ENCODE data around the gene ACOXL. TPM values are rescaled to one million over a fixed set of nuclear protein-coding genes. Genes with fewer than 3 reads are reported as not detected.

Gene ACOXL
- total RNA-seq, 2 donors from 2014 or later = 11.7 to 12.3 TPM

GRCh38 chr2:111053266-111053665 is 320.9 kb downstream of the ACOXL start:
- Mint-ChIP-seq H3K36me3 (ENCODE audit: low read depth) (no peaks in the 10 kb centered on the region), H3K27ac (no peak overlapping the region), H3K9me3 (no peaks in the 10 kb centered on the region), H3K27me3 (ENCODE audit: insufficient read depth) (no peaks in the 10 kb centered on the region), H3K4me3 (no peak overlapping the region), H3K4me1 (no peaks in the 10 kb centered on the region)
- no peaks in the 10 kb centered on the region for H3K9me3 ChIP-seq (ENCODE audit: control insufficient read depth, low read length)
- no peaks in the 10 kb centered on the region for H3K36me3 ChIP-seq (ENCODE audit: control insufficient read depth, insufficient read depth, low read length)
- TF ChIP-seq, protein P1, sequence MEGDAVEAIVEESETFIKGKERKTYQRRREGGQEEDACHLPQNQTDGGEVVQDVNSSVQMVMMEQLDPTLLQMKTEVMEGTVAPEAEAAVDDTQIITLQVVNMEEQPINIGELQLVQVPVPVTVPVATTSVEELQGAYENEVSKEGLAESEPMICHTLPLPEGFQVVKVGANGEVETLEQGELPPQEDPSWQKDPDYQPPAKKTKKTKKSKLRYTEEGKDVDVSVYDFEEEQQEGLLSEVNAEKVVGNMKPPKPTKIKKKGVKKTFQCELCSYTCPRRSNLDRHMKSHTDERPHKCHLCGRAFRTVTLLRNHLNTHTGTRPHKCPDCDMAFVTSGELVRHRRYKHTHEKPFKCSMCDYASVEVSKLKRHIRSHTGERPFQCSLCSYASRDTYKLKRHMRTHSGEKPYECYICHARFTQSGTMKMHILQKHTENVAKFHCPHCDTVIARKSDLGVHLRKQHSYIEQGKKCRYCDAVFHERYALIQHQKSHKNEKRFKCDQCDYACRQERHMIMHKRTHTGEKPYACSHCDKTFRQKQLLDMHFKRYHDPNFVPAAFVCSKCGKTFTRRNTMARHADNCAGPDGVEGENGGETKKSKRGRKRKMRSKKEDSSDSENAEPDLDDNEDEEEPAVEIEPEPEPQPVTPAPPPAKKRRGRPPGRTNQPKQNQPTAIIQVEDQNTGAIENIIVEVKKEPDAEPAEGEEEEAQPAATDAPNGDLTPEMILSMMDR (conservative IDR thresholded peaks at IDR 0.05) = no peak
- no peaks in the 10 kb centered on the region for H3K27me3 ChIP-seq (ENCODE audit: control insufficient read depth, insufficient read depth, low read length, poor library complexity, severe bottlenecking)
- DNase-seq = no peak
- no peak overlapping the region for H3K4me3 ChIP-seq (ENCODE audit: low read length)
- 94% methylated on average over 1 of the region's 1 CpG; no CpG with 5 or more reads in 1 of the 2 experiments for WGBS, 2 experiments (ENCODE audit: insufficient coverage in 1 of 2, insufficient read length in 1 of 2)
- no peak overlapping the region for H3K27ac ChIP-seq (ENCODE audit: low read depth, low read length)
- H3K9ac ChIP-seq (ENCODE audit: extremely low read depth, low read length, poor library complexity, severe bottlenecking) = no peak overlapping the region
- H3K4me1 ChIP-seq (ENCODE audit: control insufficient read depth, insufficient read depth, low read length) = no peaks in the 10 kb centered on the region

DNA sequence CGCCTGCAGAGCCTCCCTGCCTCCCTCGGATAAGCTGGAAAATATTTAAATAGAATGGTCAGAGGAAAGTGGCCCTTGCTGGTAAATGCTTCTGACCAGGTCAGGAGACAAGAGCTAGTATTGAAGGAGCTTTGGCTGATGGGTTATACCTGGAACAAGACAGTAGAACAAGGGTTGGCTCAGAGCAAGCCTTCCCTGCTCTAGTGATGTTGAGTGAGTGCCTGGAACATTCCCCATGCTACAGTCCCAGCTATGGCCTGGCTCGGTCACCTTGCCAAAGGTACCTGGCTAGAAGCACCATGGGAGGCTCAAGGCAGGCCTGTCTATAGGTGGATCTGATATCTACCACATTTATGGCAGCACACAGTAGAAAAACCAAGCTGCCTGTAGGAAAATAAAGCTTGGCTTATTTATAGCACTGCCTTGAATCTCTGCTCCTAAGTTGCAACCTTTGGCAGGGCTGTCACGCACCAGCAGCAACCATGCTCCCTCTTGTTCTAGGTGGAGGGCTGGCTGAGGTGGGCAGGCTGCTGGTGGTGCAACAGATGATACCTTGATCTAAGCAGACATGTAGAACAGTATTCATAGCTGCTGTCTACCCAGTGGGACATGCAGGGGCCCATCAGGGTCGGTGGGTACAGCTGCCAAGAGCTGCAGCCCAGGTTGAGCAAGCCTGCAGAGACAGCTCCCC is 321.6 kb downstream of the ACOXL start:
- H3K9me3 ChIP-seq (ENCODE audit: control insufficient read depth, low read length) = no peaks in the 10 kb centered on the region
- H3K27me3 ChIP-seq (ENCODE audit: control insufficient read depth, insufficient read depth, low read length, poor library complexity, severe bottlenecking) = no peaks in the 10 kb centered on the region
- Mint-ChIP-seq H3K27me3 (ENCODE audit: insufficient read depth) (no peaks in the 10 kb centered on the region), H3K4me3 (no peak overlapping the region), H3K36me3 (ENCODE audit: low read depth) (no peaks in the 10 kb centered on the region), H3K9me3 (no peaks in the 10 kb centered on the region), H3K27ac (no peak overlapping the region), H3K4me1 (no peaks in the 10 kb centered on the region)
- H3K4me3 ChIP-seq (ENCODE audit: low read length) = no peak overlapping the region
- TF ChIP-seq, protein P1 (conservative IDR thresholded peaks at IDR 0.05) = no peak
- no peak overlapping the region for H3K27ac ChIP-seq (ENCODE audit: low read depth, low read length)
- no peak overlapping the region for H3K9ac ChIP-seq (ENCODE audit: extremely low read depth, low read length, poor library complexity, severe bottlenecking)
- 86 to 100% methylated on average over 2 to 5 of the region's 5 CpGs for WGBS, 2 experiments (ENCODE audit: insufficient coverage in 1 of 2, insufficient read length in 1 of 2)
- no peaks in the 10 kb centered on the region for H3K36me3 ChIP-seq (ENCODE audit: control insufficient read depth, insufficient read depth, low read length)
- no peaks in the 10 kb centered on the region for H3K4me1 ChIP-seq (ENCODE audit: control insufficient read depth, insufficient read depth, low read length)
- no peak for DNase-seq

- Mint-ChIP-seq H3K4me3 (no peak overlapping the region), H3K4me1 (no peaks in the 10 kb centered on the region), H3K36me3 (ENCODE audit: low read depth) (no peaks in the 10 kb centered on the region), H3K27me3 (ENCODE audit: insufficient read depth) (no peaks in the 10 kb centered on the region), H3K9me3 (no peaks in the 10 kb centered on the region), H3K27ac (no peak overlapping the region)
- H3K9me3 ChIP-seq (ENCODE audit: control insufficient read depth, low read length) = no peaks in the 10 kb centered on the region
- no peak for DNase-seq
- TF ChIP-seq, protein P1 (conservative IDR thresholded peaks at IDR 0.05) = no peak
- H3K36me3 ChIP-seq (ENCODE audit: control insufficient read depth, insufficient read depth, low read length) = no peaks in the 10 kb centered on the region
- H3K27me3 ChIP-seq (ENCODE audit: control insufficient read depth, insufficient read depth, low read length, poor library complexity, severe bottlenecking) = no peaks in the 10 kb centered on the region
- H3K4me1 ChIP-seq (ENCODE audit: control insufficient read depth, insufficient read depth, low read length) = no peaks in the 10 kb centered on the region
- H3K27ac ChIP-seq (ENCODE audit: low read depth, low read length) = no peak overlapping the region
- H3K9ac ChIP-seq (ENCODE audit: extremely low read depth, low read length, poor library complexity, severe bottlenecking) = no peak overlapping the region
- H3K4me3 ChIP-seq (ENCODE audit: low read length) = no peak overlapping the region
- WGBS, 2 experiments (ENCODE audit: insufficient coverage in 1 of 2, insufficient read length in 1 of 2) = 72 to 85% methylated on average over 2 to 8 of the region's 8 CpGs
Measured at GRCh38 chr2:111054791-111055691, 322.7 kb downstream of the ACOXL start.
